Nephron progenitor cell (in vitro differentiated cells): ENCODE results near the gene PGGHG.
A peak's percentile ranks its signal among the peaks of the same experiment; 100 is the strongest.

Experiments
- DNase-seq: peaks from one replicate; pipeline ENCODE4 v3.0.0; 2021
- H3K27ac Mint-ChIP-seq: 2 replicates; pipeline ENCODE4 v1.8.0; 2021; ENCODE audit warnings: mild to moderate bottlenecking, moderate library complexity, mixed read lengths
- H3K27me3 Mint-ChIP-seq: 2 replicates; pipeline ENCODE4 v1.8.0; 2021; ENCODE audit warnings: mild to moderate bottlenecking, low read depth, mixed read lengths; ENCODE audit not compliant: poor library complexity
- H3K36me3 Mint-ChIP-seq: 2 replicates; pipeline ENCODE4 v1.8.0; 2021; ENCODE audit warnings: low read depth, mixed read lengths
- H3K4me1 Mint-ChIP-seq: 2 replicates; pipeline ENCODE4 v1.8.0; 2021; ENCODE audit warnings: mixed read lengths
- H3K4me3 Mint-ChIP-seq: 2 replicates; pipeline ENCODE4 v1.8.0; 2021; ENCODE audit warnings: mild to moderate bottlenecking, moderate library complexity, mixed read lengths
- H3K9me3 Mint-ChIP-seq: 2 replicates; pipeline ENCODE4 v1.8.0; 2021; ENCODE audit warnings: mild to moderate bottlenecking, moderate library complexity, mixed read lengths
- CTCF ChIP-seq: fragments of 200-600 bp; sonication (generic); IDR thresholded peaks from 2 replicates; pipeline ENCODE4 v1.5.0; 2021; ENCODE audit warnings: antibody characterized with exemption

The PGGHG gene

GRCh38 chr11:287821-288477, 977 bp upstream of the PGGHG start:
- DNase-seq = peak; percentile 15
- H3K9me3 Mint-ChIP-seq = no peaks in the 10 kb centered on the region
- no peak for TF ChIP-seq CTCF
- peaks cover 67% of the 10 kb centered on the region for H3K4me1 Mint-ChIP-seq
- H3K4me3 Mint-ChIP-seq = peak overlapping the region; percentile 85
- peak overlapping the region; percentile 19 for H3K27ac Mint-ChIP-seq
- H3K27me3 Mint-ChIP-seq = peaks cover 9% of the 10 kb centered on the region
- H3K36me3 Mint-ChIP-seq = peaks cover 6% of the 10 kb centered on the region

- Mint-ChIP-seq H3K9me3 (no peaks in the 10 kb centered on the region), H3K27me3 (peaks cover 9% of the 10 kb centered on the region), H3K36me3 (peaks cover 6% of the 10 kb centered on the region), H3K4me1 (peaks cover 54% of the 10 kb centered on the region), H3K4me3 (peak overlapping the region; percentile 79), H3K27ac (no peak overlapping the region)
- TF ChIP-seq CTCF = no peak
- DNase-seq = no peak
Observed at GRCh38 chr11:289398-289711, 429 bp downstream of the PGGHG start.

- Mint-ChIP-seq H3K4me3 (peak overlapping the region; percentile 79), H3K4me1 (peaks cover 52% of the 10 kb centered on the region), H3K27me3 (peaks cover 9% of the 10 kb centered on the region), H3K36me3 (peaks cover 6% of the 10 kb centered on the region), H3K9me3 (no peaks in the 10 kb centered on the region), H3K27ac (no peak overlapping the region)
- peak; percentile 13 for DNase-seq
- no peak for TF ChIP-seq CTCF
Observed at GRCh38 chr11:289712-290620, 1.0 kb downstream of the PGGHG start.

GRCh38 chr11:290621-291231, 1.8 kb downstream of the PGGHG start:
- H3K27me3 Mint-ChIP-seq = peaks cover 9% of the 10 kb centered on the region
- H3K36me3 Mint-ChIP-seq = peaks cover 6% of the 10 kb centered on the region
- no peak for TF ChIP-seq CTCF
- H3K4me3 Mint-ChIP-seq = peak overlapping the region; percentile 79
- no peak for DNase-seq
- H3K4me1 Mint-ChIP-seq = peaks cover 49% of the 10 kb centered on the region
- H3K9me3 Mint-ChIP-seq = no peaks in the 10 kb centered on the region
- peak overlapping the region; percentile 82 for H3K27ac Mint-ChIP-seq

GRCh38 chr11:291281-292210, 2.6 kb downstream of the PGGHG start:
- TF ChIP-seq CTCF = no peak
- peaks cover 43% of the 10 kb centered on the region for H3K4me1 Mint-ChIP-seq
- H3K36me3 Mint-ChIP-seq = peaks cover 6% of the 10 kb centered on the region
- peak overlapping the region; percentile 82 for H3K27ac Mint-ChIP-seq
- no peak for DNase-seq
- no peaks in the 10 kb centered on the region for H3K9me3 Mint-ChIP-seq
- H3K4me3 Mint-ChIP-seq = peak overlapping the region; percentile 49
- peaks cover 5% of the 10 kb centered on the region for H3K27me3 Mint-ChIP-seq
